Peyer's patch (tissue), 4 donors: ENCODE measurements around the gene BDP1. TPM values are rescaled to one million over a fixed set of nuclear protein-coding genes. Genes with fewer than 3 reads are reported as not detected.
A peak's percentile ranks its signal among the peaks of the same experiment; 100 is the strongest.

ENCODE experiments used
- DNase-seq, 3 donors: peaks; one replicate each; pipeline ENCODE4 v3.0.0-alpha.2; 2017 to 2019
- H3K27ac ChIP-seq, 4 donors: fragments of 200-600 bp; sonication (generic); one replicate each; pipeline ENCODE4 v1.5.1; 2016 to 2019
- H3K27me3 ChIP-seq, 2 donors: fragments of 200-600 bp; sonication (generic); one replicate each; pipeline ENCODE4 v1.5.1; 2019
- H3K36me3 ChIP-seq, 3 donors: fragments of 200-600 bp; sonication (generic); one replicate each; pipeline ENCODE4 v1.5.1; 2016 to 2019
- H3K4me1 ChIP-seq, 4 donors: fragments of 200-600 bp; sonication (generic); one replicate each; pipeline ENCODE4 v1.5.1; 2016 to 2019
- H3K4me3 ChIP-seq, 4 donors: fragments of 200-600 bp; sonication (generic); 1 replicate in 3 of 4; 2 replicates in 1 of 4; pipeline ENCODE4 v1.5.1; 2016 to 2019; ENCODE audit warnings: mild to moderate bottlenecking in 1 of 4
- H3K9me3 ChIP-seq, 4 donors: fragments of 200-600 bp; sonication (generic); one replicate each; pipeline ENCODE4 v1.5.1; 2016 to 2019; ENCODE audit warnings: mild to moderate bottlenecking in 1 of 4
- CTCF ChIP-seq, 6 experiments: fragments of 450-650 bp in 4 of 6; fragments of 200-600 bp in 2 of 6; sonication (generic) in 1 of 6; IDR thresholded peaks; one replicate each; pipeline ENCODE4 v1.5.1; 2017 to 2019; ENCODE audit warnings: antibody characterized with exemption in 6 of 6, mild to moderate bottlenecking in 3 of 6, moderate library complexity in 1 of 6
- POLR2A ChIP-seq, 2 donors: fragments of 450-650 bp; IDR thresholded peaks; one replicate each; pipeline ENCODE4 v1.5.1; 2017; ENCODE audit warnings: antibody characterized with exemption in 2 of 2, mild to moderate bottlenecking in 2 of 2, moderate library complexity in 2 of 2
- total RNA-seq, 4 donors: library from RNA; depleted of rRNA; stranded (reverse); fragments of >200 nt; gene quantifications; one replicate each; pipeline ENCODE4 v1.1.0, GENCODE V29; 2016

The BDP1 gene
- total RNA-seq, 4 donors from 2014 or later, result 25.7 to 164 (median 31.1) TPM

DNA sequence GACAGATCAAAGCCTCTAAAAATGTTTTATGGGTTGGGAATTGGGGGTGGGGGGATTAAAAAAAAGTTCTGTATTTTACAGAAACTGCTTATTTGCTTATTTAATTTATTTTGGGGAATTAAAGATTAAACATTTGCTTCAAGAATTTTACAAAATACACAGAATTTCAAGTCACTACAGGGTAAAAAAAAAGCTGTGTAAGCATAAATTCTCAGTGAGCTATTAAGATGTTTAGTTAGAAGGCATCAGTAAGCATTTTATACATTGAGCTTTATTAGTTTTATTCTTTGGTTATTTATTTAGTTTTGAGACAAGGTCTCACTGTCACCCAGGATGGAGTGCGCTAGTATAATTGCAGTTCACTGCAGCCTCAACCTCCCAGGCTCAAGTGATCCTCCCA lies 5.2 kb downstream of the BDP1 start:
- Histone ChIP-seq H3K27me3 (no peaks in the 10 kb centered on the region), H3K36me3 (peaks cover 0 to 68% (median 0%) of the 10 kb centered on the region in 3 donors), H3K4me3 (no peak overlapping the region), H3K9me3 (no peaks in the 10 kb centered on the region), H3K4me1 (peaks cover 0 to 16% (median 5%) of the 10 kb centered on the region in 4 donors), H3K27ac (no peak overlapping the region)
- no peak for TF ChIP-seq CTCF (IDR thresholded peaks at IDR 0.05)
- TF ChIP-seq POLR2A (IDR thresholded peaks at IDR 0.05), result no peak
- DNase-seq, result no peak

DNA sequence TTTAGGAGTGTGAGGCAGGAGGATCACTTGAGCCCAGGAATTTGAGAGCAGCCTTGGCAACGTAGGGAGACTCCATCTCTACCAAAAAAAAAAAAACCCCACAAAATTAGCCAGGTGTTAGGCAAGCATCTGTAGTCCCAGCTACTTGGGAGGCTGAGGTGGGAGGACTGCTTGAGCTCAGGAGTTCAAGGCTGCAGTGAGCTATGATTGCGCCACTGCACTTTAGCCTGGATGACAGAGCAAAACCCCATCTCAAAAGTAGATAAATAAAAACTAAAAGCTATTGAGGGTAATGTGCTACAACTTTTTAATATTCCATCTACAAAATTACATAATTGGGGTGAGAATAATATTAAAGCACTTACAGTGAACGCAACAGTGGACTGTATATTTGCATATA lies 5.9 kb downstream of the BDP1 start:
- H3K27me3 ChIP-seq, result no peaks in the 10 kb centered on the region
- no peak overlapping the region for H3K4me3 ChIP-seq
- TF ChIP-seq POLR2A (IDR thresholded peaks at IDR 0.05), result no peak
- no peak for DNase-seq
- peaks cover 0 to 75% (median 0%) of the 10 kb centered on the region in 3 donors for H3K36me3 ChIP-seq
- no peak overlapping the region for H3K27ac ChIP-seq
- no peaks in the 10 kb centered on the region for H3K9me3 ChIP-seq
- H3K4me1 ChIP-seq, result peaks cover 0 to 16% (median 4%) of the 10 kb centered on the region in 4 donors

GRCh38 chr5:71471193-71471592 lies 15.7 kb downstream of the BDP1 start:
- TF ChIP-seq CTCF (IDR thresholded peaks at IDR 0.05) (no peak), POLR2A (IDR thresholded peaks at IDR 0.05) (no peak)
- no peak overlapping the region for H3K27ac ChIP-seq
- H3K4me3 ChIP-seq, result no peak overlapping the region
- H3K9me3 ChIP-seq, result no peaks in the 10 kb centered on the region
- DNase-seq, result no peak
- H3K36me3 ChIP-seq, result peaks cover 0 to 80% (median 0%) of the 10 kb centered on the region in 3 donors
- H3K4me1 ChIP-seq, result no peaks in the 10 kb centered on the region
- H3K27me3 ChIP-seq, result no peaks in the 10 kb centered on the region

- H3K9me3 ChIP-seq, result no peaks in the 10 kb centered on the region
- no peak for TF ChIP-seq POLR2A (IDR thresholded peaks at IDR 0.05)
- TF ChIP-seq CTCF (IDR thresholded peaks at IDR 0.05), result peak in 5 of 6 experiments; percentile 24 to 48 (median 39)
- peaks cover 0 to 57% (median 0%) of the 10 kb centered on the region in 3 donors for H3K36me3 ChIP-seq
- no peaks in the 10 kb centered on the region for H3K4me1 ChIP-seq
- DNase-seq, result no peak
- H3K27me3 ChIP-seq, result no peaks in the 10 kb centered on the region
- no peak overlapping the region for H3K27ac ChIP-seq
- H3K4me3 ChIP-seq, result no peak overlapping the region
Measured at GRCh38 chr5:71475788-71476384, 20.4 kb downstream of the BDP1 start.

DNA sequence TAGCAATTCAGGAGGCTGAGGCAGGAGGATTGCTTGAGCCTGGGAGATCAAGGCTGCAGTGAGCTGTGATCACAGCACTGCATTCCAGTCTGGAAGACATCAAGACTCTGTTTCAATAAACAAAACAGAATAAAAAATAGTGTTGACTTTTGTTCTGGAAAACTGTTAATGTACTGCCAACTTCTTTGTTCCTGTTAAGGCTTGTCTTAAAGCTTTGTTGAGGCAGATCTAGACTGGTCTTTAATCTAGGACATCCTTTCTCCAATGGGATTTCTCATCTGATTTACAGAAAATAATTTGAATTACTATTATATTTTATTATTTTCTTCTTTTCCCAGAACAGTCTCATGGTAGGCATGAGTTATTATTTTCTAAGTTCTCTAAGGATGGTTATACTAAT lies 26.0 kb downstream of the BDP1 start:
- H3K27ac ChIP-seq, result no peak overlapping the region
- H3K36me3 ChIP-seq, result peaks cover 0 to 49% (median 0%) of the 10 kb centered on the region in 3 donors
- H3K4me1 ChIP-seq, result peaks cover 0 to 4% (median 0%) of the 10 kb centered on the region in 4 donors
- no peaks in the 10 kb centered on the region for H3K9me3 ChIP-seq
- no peak for DNase-seq
- H3K27me3 ChIP-seq, result no peaks in the 10 kb centered on the region
- H3K4me3 ChIP-seq, result no peak overlapping the region
- TF ChIP-seq POLR2A (IDR thresholded peaks at IDR 0.05), result no peak
- no peak for TF ChIP-seq CTCF (IDR thresholded peaks at IDR 0.05)

DNA sequence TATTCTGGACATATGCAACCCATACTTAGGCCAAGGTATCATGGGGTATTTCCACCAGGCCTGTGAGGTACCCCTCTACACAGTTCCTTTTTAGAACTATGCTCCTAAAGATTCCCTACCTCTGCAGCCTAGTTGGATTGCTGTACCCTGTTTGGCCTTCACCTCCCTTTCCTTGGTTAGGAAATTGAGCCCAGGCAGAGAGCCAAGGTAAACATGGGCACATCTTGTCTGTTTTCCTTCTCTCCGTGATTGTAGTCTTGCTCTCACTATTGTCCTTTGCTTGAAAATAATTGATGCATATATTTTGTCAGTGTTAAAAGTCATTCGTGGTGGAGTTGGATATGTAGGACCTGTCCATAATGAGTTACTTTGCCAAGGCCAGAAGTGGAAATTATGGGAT lies 26.7 kb downstream of the BDP1 start:
- Histone ChIP-seq H3K4me1 (peaks cover 0 to 4% (median 0%) of the 10 kb centered on the region in 4 donors), H3K4me3 (no peak overlapping the region), H3K9me3 (no peaks in the 10 kb centered on the region), H3K36me3 (peaks cover 0 to 49% (median 0%) of the 10 kb centered on the region in 3 donors), H3K27ac (no peak overlapping the region), H3K27me3 (no peaks in the 10 kb centered on the region)
- no peak for DNase-seq
- no peak for TF ChIP-seq CTCF (IDR thresholded peaks at IDR 0.05)
- TF ChIP-seq POLR2A (IDR thresholded peaks at IDR 0.05), result no peak
